Measurements from ENCODE around the gene SOX2. TPM values are rescaled to one million over a fixed set of nuclear protein-coding genes. Genes with fewer than 3 reads are reported as not detected.

Gene SOX2
- total and polyA plus RNA-seq, 2 of the 13 experiments (the other 11 are each of a cell fraction or from before 2014, with no cell fraction given) = not detected

DNA sequence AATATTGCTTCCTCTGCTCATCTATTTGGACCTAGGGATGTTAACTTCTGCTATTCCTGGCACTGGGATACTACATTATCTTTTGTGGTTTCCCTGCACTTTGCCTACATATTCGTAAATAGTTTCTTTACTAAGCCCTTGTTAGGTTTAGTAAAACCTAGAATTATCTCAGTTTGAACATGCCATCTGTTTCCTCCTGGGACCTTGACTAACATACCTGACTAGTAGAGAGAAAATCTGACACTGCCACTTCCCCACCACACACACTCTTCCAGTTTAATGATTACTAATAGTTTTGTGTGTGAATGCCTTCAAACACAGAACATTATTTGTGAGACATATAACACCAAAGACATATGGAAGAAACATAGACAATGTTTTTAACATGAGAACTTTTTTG is 28.2 kb upstream of the SOX2 start:
- DNase-seq (ENCODE audit: low spot score) = no peak
- no peak for FAIRE-seq
- TF ChIP-seq, protein P1, sequence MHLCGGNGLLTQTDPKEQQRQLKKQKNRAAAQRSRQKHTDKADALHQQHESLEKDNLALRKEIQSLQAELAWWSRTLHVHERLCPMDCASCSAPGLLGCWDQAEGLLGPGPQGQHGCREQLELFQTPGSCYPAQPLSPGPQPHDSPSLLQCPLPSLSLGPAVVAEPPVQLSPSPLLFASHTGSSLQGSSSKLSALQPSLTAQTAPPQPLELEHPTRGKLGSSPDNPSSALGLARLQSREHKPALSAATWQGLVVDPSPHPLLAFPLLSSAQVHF (CRISPR knock-in tag; IDR thresholded peaks at IDR 0.05) = no peak
- no peak for TF ChIP-seq TCF7 (IDR thresholded peaks at IDR 0.05; ENCODE audit: low read depth)
- no peak for TF ChIP-seq ZNF749 (CRISPR knock-in tag; IDR thresholded peaks at IDR 0.05; ENCODE audit: borderline replicate concordance)
- TF ChIP-seq TEAD3 (CRISPR knock-in tag; optimal IDR thresholded peaks at IDR 0.05; ENCODE audit: borderline replicate concordance) = no peak
- no peak for TF ChIP-seq ZIK1 (CRISPR knock-in tag; IDR thresholded peaks at IDR 0.05; ENCODE audit: borderline replicate concordance, low read depth)
- TF ChIP-seq SP1 (IDR thresholded peaks at IDR 0.05) = no peak
- TF ChIP-seq SP1 (CRISPR knock-in tag; IDR thresholded peaks at IDR 0.05) = no peak
- no peak for TF ChIP-seq RXRA (CRISPR knock-in tag; IDR thresholded peaks at IDR 0.05)
- TF ChIP-seq, protein P2, sequence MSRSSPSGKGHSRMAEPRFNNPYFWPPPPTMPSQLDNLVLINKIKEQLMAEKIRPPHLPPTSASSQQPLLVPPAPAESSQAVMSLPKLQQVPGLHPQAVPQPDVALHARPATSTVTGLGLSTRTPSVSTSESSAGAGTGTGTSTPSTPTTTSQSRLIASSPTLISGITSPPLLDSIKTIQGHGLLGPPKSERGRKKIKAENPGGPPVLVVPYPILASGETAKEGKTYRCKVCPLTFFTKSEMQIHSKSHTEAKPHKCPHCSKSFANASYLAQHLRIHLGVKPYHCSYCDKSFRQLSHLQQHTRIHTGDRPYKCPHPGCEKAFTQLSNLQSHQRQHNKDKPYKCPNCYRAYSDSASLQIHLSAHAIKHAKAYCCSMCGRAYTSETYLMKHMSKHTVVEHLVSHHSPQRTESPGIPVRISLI (CRISPR knock-in tag; IDR thresholded peaks at IDR 0.05; ENCODE audit: borderline replicate concordance) = no peak
- TF ChIP-seq ZNF780A (CRISPR knock-in tag; IDR thresholded peaks at IDR 0.05) = no peak
- TF ChIP-seq ZNF34 (CRISPR knock-in tag; IDR thresholded peaks at IDR 0.05; ENCODE audit: borderline replicate concordance) = no peak
- TF ChIP-seq, protein P3, sequence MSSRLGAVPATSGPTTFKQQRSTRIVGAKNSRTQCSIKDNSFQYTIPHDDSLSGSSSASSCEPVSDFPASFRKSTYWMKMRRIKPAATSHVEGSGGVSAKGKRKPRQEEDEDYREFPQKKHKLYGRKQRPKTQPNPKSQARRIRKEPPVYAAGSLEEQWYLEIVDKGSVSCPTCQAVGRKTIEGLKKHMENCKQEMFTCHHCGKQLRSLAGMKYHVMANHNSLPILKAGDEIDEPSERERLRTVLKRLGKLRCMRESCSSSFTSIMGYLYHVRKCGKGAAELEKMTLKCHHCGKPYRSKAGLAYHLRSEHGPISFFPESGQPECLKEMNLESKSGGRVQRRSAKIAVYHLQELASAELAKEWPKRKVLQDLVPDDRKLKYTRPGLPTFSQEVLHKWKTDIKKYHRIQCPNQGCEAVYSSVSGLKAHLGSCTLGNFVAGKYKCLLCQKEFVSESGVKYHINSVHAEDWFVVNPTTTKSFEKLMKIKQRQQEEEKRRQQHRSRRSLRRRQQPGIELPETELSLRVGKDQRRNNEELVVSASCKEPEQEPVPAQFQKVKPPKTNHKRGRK (CRISPR knock-in tag; IDR thresholded peaks at IDR 0.05) = no peak
- no peak for ATAC-seq
- H3K27ac ChIP-seq (ENCODE audit: extremely low read length, insufficient read depth, low read length) = no peak overlapping the region
- no peaks in the 10 kb centered on the region for H3K9me3 ChIP-seq (ENCODE audit: low read length)
- ChIA-PET POLR2A (no interaction called here), CTCF (ENCODE audit: low intra/inter-chr PET ratio, low total read pairs) (no interaction called here)
- no peak overlapping the region for H3K4me2 ChIP-seq (ENCODE audit: low read depth, low read length)
- H3K9ac ChIP-seq (ENCODE audit: insufficient read depth, low read depth, low read length) = no peak overlapping the region
- 0% methylated on average over 1 of the region's 1 CpG for WGBS (ENCODE audit: low lambda C conversion rate)
- intact Hi-C loops (cut with micrococcal nuclease; ENCODE audit: unreplicated experiment) = no loop called here
- in situ Hi-C loops (cut with HindIII; ENCODE audit: extremely low pct_ligation_motif_present, low pct_unique_long_range_greater_than_20kb) = no loop called here
- no TSS peak for BruUV-seq (replicated peaks)
- no peaks in the 10 kb centered on the region for H4K20me1 ChIP-seq (ENCODE audit: insufficient read depth, low read length)
- no peaks in the 10 kb centered on the region for H3K36me3 ChIP-seq (replicated peaks in 1 of 2; ENCODE audit: control insufficient read depth in 1 of 2, insufficient read depth in 2 of 2, low read length in 2 of 2)
- no peak overlapping the region for H3K4me3 ChIP-seq (replicated peaks in 1 of 3; ENCODE audit: insufficient read depth in 1 of 3, low read depth in 2 of 3, low read length in 3 of 3)
- no peaks in the 10 kb centered on the region for H3K4me1 ChIP-seq (ENCODE audit: insufficient read depth, low read length)
- H3K79me2 ChIP-seq (ENCODE audit: insufficient read depth, low read length) = no peaks in the 10 kb centered on the region
- no peak overlapping the region for H2AFZ ChIP-seq (ENCODE audit: low read length)
- no peaks in the 10 kb centered on the region for H3K27me3 ChIP-seq (ENCODE audit: control insufficient read depth in 1 of 2, insufficient read depth in 2 of 2, low read length in 2 of 2)
